ENCODE data around the gene ZDHHC17.

DNA sequence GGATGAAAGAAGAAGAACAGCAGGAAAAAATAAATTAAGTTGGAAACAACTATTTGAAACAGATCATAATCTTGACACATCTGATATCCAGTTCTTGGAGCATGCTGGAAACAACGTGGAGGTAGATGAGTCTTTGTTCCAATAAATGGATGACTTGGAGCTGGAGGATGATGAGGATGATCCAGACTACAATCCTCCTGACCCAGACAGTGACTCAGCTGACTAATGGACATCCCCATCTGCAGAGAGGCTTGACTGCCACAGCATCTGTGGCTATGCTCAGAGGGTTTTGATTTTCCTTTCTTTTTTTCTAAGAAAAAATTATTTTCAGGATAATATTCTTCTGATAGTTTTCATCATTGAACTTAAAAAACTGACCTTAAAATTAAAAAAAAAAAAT lies 6.2 kb upstream of the ZDHHC17 start:
- TF ChIP-seq, protein P1, sequence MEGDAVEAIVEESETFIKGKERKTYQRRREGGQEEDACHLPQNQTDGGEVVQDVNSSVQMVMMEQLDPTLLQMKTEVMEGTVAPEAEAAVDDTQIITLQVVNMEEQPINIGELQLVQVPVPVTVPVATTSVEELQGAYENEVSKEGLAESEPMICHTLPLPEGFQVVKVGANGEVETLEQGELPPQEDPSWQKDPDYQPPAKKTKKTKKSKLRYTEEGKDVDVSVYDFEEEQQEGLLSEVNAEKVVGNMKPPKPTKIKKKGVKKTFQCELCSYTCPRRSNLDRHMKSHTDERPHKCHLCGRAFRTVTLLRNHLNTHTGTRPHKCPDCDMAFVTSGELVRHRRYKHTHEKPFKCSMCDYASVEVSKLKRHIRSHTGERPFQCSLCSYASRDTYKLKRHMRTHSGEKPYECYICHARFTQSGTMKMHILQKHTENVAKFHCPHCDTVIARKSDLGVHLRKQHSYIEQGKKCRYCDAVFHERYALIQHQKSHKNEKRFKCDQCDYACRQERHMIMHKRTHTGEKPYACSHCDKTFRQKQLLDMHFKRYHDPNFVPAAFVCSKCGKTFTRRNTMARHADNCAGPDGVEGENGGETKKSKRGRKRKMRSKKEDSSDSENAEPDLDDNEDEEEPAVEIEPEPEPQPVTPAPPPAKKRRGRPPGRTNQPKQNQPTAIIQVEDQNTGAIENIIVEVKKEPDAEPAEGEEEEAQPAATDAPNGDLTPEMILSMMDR (IDR thresholded peaks at IDR 0.05) = no peak
- TF ChIP-seq POLR2A (IDR thresholded peaks at IDR 0.05) = no peak
